Measurements from ENCODE around the gene BMAL1.
"Not testable (repeated sequence)": the region's sequence is repeated elsewhere in the genome, so short reads cannot be mapped to it uniquely, and the experiment has no call there.

GRCh38 chr11:13258061-13258460, 19.5 kb upstream of the BMAL1 start:
- not testable (repeated sequence) for TF ChIP-seq CTCF (IDR thresholded peaks at IDR 0.05; ENCODE audit: low read length); EZH2 (IDR thresholded peaks at IDR 0.05; ENCODE audit: borderline replicate concordance, low read length)

All from OCI-LY1 (cell line).